Activated T-cell treated with anti-CD3 and anti-CD28 coated beads for 48 hours (primary cell): ENCODE results near the gene MOCS3.

Source experiments
- DNase-seq: peaks from one replicate; pipeline ENCODE4 v3.0.0-alpha.2; 2020; ENCODE audit warnings: low read depth

Gene MOCS3

DNA sequence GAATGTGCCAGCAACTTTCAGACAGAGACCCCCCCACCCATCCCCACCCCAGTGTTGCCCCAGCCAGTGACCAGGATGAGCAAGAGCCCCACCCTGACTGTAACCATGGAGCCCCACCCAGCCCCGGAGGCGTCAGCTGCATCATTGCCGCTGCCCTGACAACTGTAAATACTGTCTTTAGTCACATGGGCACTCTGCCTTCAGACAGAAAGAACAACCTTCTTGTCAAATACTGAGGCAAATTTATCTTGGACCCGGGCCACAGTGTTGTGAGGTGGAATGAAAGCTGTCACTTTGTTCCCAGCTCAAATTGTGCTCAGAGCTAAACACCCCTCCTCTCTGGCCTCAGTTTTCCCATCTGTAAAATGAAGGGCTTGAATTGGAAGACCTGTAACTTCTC is 23.7 kb downstream of the MOCS3 start:
- no peak for DNase-seq

- no peak for DNase-seq
Measured at GRCh38 chr20:50983321-50983720, 24.7 kb downstream of the MOCS3 start.

- DNase-seq = peak; percentile 33
Measured at GRCh38 chr20:50987493-50988210, 29.0 kb downstream of the MOCS3 start.

GRCh38 chr20:50991076-50991475 is 32.5 kb downstream of the MOCS3 start:
- no peak for DNase-seq

DNA sequence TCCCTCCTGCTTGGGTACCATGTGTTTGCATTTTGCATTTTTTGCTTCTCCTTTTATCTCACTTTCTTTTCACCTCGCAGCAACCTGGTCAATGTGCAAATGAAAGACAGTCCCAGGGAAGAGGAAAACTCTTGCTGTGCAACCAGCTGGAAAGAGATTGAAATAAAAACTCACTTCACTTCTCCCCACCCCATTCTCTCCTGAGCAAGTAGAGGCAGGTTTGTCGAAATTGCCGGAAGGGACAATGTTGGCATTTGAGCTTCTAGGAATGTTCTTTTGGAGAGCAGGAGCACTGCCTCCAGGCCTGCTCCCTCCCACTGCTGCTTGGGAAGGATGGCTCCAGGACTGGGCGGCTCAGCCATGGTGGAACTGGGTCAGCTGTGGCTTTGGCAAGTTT is 33.7 kb downstream of the MOCS3 start:
- DNase-seq = no peak

- peak; percentile 52 for DNase-seq
Measured at GRCh38 chr20:50992733-50993457, 34.3 kb downstream of the MOCS3 start.

DNA sequence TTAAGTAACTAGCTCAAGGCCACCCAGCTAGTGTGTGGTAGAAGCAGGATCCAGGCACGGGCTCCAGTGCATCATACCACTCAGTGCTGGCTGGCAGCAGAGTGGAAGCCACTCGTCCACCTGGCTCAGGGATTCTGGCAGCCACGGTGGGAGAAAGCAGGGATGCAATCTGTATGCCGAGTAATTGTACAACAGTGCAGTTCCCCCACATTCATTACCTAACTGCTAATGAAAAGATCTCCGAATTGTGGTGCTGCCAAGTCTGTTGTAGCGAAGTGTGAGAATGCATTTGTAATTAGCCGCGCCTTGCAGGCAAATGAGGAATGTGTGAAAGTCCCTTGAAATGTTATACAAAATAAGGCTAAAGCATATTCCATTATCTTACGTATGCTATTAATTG is 35.3 kb downstream of the MOCS3 start:
- DNase-seq = no peak

DNA sequence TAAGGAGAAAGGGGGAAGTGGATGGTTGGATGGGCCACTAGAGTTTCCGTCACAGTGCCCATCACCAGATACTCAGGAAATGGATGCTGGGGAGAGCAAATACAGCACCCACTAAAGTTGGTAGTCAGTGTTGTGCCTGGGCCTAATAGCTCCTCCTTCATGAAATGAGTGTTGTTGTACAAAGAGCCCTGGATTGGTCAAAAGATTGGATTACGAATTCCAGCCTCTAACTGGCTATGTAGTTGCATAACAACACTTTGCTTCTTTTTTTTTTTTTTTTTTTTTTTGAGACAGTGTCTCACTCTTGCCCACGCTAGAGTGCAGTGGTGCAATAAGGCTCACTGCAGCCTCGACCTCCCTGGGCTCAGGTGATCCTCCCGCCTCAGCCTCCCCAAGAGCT is 36.9 kb downstream of the MOCS3 start:
- DNase-seq = no peak

DNA sequence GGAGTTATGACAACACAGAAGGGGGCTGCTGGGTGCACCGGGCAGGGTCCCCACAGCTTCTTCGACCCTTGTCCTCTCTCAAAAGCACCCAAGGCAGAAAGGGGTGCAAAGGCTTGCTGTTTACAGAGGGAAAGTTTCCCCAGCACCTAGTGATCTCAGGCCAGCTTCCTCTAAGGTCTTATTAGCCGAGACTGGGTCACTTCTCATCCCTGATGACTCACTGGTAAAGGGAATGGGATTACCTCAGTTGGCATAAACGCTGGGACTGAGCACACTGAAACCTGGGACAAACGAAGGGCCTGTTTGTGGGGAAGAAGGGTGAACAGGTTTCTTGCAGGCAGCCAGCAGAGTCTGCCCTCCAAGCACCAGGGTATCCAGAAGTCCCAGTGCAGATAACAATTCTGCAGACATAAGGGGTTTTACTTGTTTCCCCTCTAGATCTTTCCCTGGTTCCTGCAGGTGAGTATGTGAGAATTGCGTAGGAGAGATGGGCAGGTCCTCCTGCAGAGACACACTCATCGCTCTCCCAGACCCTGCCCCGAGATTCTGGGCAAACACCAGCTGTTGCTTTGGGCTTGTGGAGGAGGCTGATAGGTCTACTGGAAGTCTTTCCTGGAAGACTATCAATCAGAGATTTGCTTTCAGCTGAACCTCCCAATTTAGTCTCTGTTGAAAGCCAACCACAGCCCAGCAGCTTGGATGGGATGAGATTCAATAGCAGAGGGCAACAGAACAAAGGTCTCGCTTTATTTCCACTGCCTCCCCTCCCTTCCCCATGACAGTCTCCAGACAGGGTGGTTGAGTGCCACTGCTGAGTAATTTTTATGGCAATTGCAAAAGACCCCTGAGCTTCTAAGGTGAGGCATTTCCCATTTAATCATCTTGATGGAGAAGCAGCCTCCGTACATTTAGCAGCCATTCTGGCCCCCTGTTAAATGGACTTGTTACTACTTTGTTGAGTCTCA is 38.6 kb downstream of the MOCS3 start:
- DNase-seq = no peak

DNA sequence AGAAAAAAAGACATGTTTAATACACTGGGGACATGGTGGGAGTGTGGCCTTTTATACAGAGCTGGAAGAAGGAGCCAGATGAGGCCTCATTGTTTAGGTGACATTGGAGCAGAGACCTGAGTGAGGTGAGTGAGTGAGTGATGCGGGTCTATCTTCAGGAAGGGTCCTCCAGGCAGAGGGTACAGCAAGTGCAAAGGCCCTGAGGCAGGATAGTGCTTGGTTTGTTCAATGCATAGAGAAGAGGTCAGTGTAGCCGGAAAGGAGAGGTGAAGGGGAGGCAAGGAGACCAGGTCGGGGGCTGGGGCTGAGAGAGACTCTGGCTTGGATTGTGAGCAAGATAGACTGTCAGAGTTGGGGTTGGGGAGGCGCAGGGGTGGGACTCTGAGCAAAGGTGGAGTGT is 40.7 kb downstream of the MOCS3 start:
- no peak for DNase-seq

DNA sequence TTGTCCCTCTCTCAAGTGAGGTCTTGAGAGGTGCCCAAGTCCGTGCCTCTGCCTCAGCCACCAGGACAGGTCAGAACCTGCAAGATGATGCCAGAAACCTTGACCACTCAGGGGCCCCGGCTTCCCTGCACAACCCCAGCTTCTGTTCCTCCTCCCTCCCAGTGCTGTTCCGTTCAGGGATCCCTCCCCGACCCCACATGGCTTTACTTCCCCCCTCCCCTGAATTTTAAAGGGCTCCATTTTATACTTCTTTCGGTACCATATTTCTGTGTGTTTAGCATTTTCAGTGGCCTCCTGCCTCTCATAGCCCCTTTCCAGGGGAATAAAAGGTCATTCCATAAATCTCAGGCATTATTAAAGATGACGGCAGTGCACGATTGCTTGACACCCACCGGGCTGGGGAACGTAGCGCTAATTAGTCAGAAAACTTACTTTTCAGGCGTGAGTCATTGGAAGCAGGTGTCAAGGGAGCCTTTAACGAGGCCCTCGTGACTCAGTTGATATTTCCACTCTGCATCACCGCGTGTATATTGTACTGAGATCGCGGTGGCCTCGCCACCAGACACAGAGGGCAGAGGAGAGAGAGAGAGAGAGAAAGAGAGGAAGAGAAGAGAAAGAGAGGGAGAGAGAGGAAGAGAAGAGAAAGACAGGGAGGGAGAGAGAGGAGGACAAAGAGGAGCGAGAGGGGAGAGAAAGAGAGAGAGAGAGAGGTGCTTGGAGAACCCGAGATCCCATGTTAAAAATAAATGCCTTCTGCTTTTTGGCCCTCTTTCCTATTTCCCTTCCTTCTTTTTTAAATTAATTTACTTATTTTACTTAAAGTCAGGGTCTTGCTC is 43.0 kb downstream of the MOCS3 start:
- no peak for DNase-seq

GRCh38 chr20:51002633-51003032 is 44.0 kb downstream of the MOCS3 start:
- no peak for DNase-seq

GRCh38 chr20:51003753-51004152 is 45.1 kb downstream of the MOCS3 start:
- DNase-seq = no peak

GRCh38 chr20:51004305-51004727 is 45.7 kb downstream of the MOCS3 start:
- no peak for DNase-seq

- DNase-seq = no peak
Measured at GRCh38 chr20:51004781-51005180, 46.2 kb downstream of the MOCS3 start.

DNA sequence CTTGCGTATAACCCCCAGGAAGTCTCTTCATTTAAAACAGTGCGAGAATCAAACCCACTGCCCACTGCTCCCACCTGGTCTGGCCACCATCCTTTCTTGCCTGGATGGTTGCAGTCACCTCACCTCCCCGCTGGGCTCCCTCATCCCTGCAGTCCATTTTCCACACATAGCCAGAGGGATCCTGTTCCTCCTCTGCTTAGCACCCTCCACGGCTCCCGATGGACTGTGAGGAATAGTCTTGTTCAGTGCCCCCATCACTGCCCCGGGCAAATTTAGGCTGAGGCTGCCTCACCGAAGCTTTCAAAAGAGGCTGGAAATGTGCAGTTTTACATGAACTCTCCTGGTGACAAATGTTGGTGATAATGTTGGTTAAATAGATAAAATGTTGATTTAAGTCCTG is 46.6 kb downstream of the MOCS3 start:
- DNase-seq = no peak

GRCh38 chr20:51008718-51009117 is 50.1 kb downstream of the MOCS3 start:
- no peak for DNase-seq

GRCh38 chr20:51009303-51010042 is 50.9 kb downstream of the MOCS3 start:
- no peak for DNase-seq

DNA sequence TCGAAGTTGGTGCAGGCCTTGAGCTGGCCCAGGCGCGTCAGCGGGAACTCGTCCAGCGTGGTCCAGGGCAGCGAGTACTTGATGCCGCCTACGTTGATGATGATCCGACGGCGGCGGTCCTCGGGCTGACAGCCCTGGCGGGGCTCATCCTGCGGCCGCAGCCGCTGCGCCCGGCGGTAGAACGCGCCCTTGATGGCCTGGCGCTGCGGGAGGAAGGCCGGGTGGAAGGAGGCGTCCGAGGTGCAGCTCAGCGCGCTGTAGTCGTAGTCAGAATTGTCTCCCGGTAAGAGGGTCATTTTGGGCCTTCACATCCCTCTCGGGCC is 51.4 kb downstream of the MOCS3 start:
- DNase-seq = no peak

- DNase-seq = no peak
Measured at GRCh38 chr20:51010932-51011331, 52.3 kb downstream of the MOCS3 start.

DNA sequence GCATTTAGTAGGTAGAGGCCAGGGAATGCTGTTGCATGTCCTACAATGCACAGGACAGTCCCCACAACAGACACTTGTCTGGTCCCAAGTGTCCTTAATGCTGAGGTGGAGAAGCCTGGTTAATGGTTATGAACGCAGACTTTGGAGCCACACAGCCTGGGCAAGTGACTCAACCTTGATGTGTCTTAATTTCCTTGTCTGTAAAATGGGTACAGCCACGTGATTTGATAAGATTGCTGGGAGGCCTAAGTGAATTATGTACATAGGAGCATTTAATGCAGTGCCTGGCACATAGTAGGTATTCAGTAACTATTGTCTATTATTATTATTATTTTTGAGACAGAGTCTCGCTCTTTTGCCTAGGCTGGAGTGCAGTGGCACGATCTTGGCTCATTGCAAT is 52.9 kb downstream of the MOCS3 start:
- no peak for DNase-seq
